Stomach (tissue), 9 donors: ENCODE data around the gene CREB5. TPM values are rescaled to one million over a fixed set of nuclear protein-coding genes. Genes with fewer than 3 reads are reported as not detected.

ENCODE experiments used
- DNase-seq, 2 donors: peaks; one replicate each; pipeline versions ENCODE4 v3.0.0 to v3.0.0-alpha.2; 2013 to 2019
- H3K27ac ChIP-seq, 5 donors: fragments of 200-600 bp in 4 of 5; sonication (generic) in 4 of 5; one replicate each; pipeline ENCODE4 v1.5.1; 2013 to 2019; ENCODE audit warnings: mild to moderate bottlenecking in 1 of 5, moderate library complexity in 1 of 5
- H3K27me3 ChIP-seq, 3 donors: fragments of 200-600 bp; sonication (generic); one replicate each; pipeline ENCODE4 v1.5.1; 2017 to 2019; ENCODE audit warnings: mixed run types in 1 of 3
- H3K36me3 ChIP-seq, 4 donors: fragments of 200-600 bp; sonication (generic); 1 replicate in 3 of 4; 2 replicates in 1 of 4; pipeline ENCODE4 v1.5.1; 2016 to 2019
- H3K4me1 ChIP-seq, 4 donors: fragments of 200-600 bp; sonication (generic); one replicate each; pipeline ENCODE4 v1.5.1; 2016 to 2019
- H3K4me3 ChIP-seq, 4 donors: fragments of 200-600 bp; sonication (generic) in 3 of 4; one replicate each; pipeline ENCODE4 v1.5.1; 2016 to 2019; ENCODE audit warnings: mild to moderate bottlenecking in 1 of 4
- H3K9me3 ChIP-seq, 4 donors: fragments of 200-600 bp; sonication (generic); one replicate each; pipeline ENCODE4 v1.5.1; 2016 to 2019
- EP300 ChIP-seq: sonication (generic); formaldehyde crosslinking; IDR thresholded peaks from one replicate; pipeline ENCODE4 v1.6.1; 2017; ENCODE audit warnings: antibody characterized with exemption
- POLR2A ChIP-seq, 4 donors: fragments of 450-650 bp; IDR thresholded peaks; one replicate each; pipeline ENCODE4 v1.6.1; 2016; ENCODE audit warnings: antibody characterized with exemption in 4 of 4, control low read depth in 2 of 4, mild to moderate bottlenecking in 1 of 4, moderate library complexity in 1 of 4
- POLR2AphosphoS5 ChIP-seq, 3 donors: sonication (generic); formaldehyde crosslinking; IDR thresholded peaks; one replicate each; pipeline ENCODE4 v1.6.1; 2016; ENCODE audit warnings: antibody characterized with exemption in 3 of 3
- WGBS, 5 donors: extraction: QIAGEN DNeasy Blood & Tissue Kit in 3 of 5; methylation state at CpG; one replicate each; pipeline versions ENCODE4 v1.1.5 to v1.1.7; 2013 to 2018; 5-methylcytosine and 5-hydroxymethylcytosine counted together
- intact Hi-C: fragments of 100-400 bp; cut with DNase I; formaldehyde crosslinking; loops from one replicate; pipeline ENCODE4 v1.15.1; 2023; ENCODE audit warnings: low total_unique reads
- polyA plus RNA-seq, 3 donors: library from polyadenylated mRNA; stranded (reverse); fragments of 200-250 nt; gene quantifications; one replicate each; pipeline ENCODE4 v1.2.3, GENCODE V29; 2013
- total RNA-seq, 5 donors: library from RNA; depleted of rRNA; stranded (reverse); fragments of >200 nt; gene quantifications; one replicate each; pipeline versions ENCODE4 v1.1.0 to v1.2.3, GENCODE V29; 2014 to 2016
- TF ChIP-seq, protein P1 (sequence below), 7 experiments: fragments of 450-650 bp in 4 of 7; fragments of 200-600 bp in 3 of 7; sonication (generic) in 3 of 7; IDR thresholded peaks; one replicate each; pipeline ENCODE4 v1.5.1; 2016 to 2019; ENCODE audit warnings: antibody characterized with exemption in 7 of 7, control low read depth in 2 of 7, mild to moderate bottlenecking in 1 of 7
- donor health status: healthy with polysubstance abuse.
- donor health status: Bipolar disorder and iron deficiency.
- donor health status: healthy.

Gene CREB5
- total and polyA plus RNA-seq, 8 donors = 0.68 to 30.3 (median 1.5) TPM; not detected in 1

DNA sequence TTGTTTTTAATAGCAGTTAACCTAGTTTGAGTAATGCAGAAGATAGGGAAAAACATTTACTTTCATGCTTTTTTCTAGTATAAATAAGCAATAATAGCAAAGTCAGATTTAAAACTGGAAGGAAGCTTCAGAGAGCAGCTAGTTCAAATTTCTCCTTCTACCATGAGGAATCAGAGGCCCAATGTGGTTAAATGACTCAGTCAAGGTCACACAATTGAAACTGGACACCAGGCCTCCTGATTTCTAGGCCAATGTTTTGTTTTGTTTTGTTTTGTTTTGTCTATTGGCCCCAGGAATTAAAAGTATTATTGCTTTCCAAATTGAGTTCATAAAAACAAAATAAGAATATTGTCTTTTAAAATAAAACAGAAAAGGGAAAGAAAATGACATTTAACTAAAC is 423.5 kb downstream of the CREB5 start:
- Histone ChIP-seq H3K27me3 (no peaks in the 10 kb centered on the region), H3K27ac (no peak overlapping the region), H3K36me3 (no peaks in the 10 kb centered on the region), H3K4me1 (peaks cover 0 to 6% (median 5%) of the 10 kb centered on the region in 4 donors), H3K9me3 (no peaks in the 10 kb centered on the region), H3K4me3 (no peak overlapping the region)
- no peak for DNase-seq
- TF ChIP-seq, protein P1, sequence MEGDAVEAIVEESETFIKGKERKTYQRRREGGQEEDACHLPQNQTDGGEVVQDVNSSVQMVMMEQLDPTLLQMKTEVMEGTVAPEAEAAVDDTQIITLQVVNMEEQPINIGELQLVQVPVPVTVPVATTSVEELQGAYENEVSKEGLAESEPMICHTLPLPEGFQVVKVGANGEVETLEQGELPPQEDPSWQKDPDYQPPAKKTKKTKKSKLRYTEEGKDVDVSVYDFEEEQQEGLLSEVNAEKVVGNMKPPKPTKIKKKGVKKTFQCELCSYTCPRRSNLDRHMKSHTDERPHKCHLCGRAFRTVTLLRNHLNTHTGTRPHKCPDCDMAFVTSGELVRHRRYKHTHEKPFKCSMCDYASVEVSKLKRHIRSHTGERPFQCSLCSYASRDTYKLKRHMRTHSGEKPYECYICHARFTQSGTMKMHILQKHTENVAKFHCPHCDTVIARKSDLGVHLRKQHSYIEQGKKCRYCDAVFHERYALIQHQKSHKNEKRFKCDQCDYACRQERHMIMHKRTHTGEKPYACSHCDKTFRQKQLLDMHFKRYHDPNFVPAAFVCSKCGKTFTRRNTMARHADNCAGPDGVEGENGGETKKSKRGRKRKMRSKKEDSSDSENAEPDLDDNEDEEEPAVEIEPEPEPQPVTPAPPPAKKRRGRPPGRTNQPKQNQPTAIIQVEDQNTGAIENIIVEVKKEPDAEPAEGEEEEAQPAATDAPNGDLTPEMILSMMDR (IDR thresholded peaks at IDR 0.05) = no peak
- TF ChIP-seq POLR2A (IDR thresholded peaks at IDR 0.05) (no peak), EP300 (no peak), POLR2AphosphoS5 (IDR thresholded peaks at IDR 0.05) (no peak)
- intact Hi-C loops = no loop called here

DNA sequence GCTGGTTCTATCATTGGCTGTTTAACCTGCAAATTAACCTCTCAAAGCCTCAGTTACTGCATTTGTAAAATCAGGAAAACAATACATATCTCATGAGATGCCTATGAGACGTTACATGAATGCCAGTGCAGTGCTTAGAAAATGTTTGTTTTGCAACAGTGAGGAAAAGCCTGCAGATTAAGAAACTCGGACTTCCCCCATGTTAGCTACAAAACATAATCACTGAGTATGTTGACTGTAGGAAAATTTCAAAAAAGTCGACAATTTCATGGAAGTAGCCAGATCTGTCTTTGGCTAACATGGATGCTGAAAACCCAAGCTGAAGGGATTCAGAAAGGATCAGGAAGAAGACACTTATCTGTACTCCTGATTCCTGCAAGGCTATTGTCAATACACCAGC is 424.4 kb downstream of the CREB5 start:
- Histone ChIP-seq H3K4me3 (no peak overlapping the region), H3K4me1 (peaks cover 0 to 8% (median 6%) of the 10 kb centered on the region in 4 donors), H3K27me3 (no peaks in the 10 kb centered on the region), H3K27ac (no peak overlapping the region), H3K9me3 (no peaks in the 10 kb centered on the region), H3K36me3 (no peaks in the 10 kb centered on the region)
- intact Hi-C loops = no loop called here
- no peak for DNase-seq
- TF ChIP-seq POLR2A (IDR thresholded peaks at IDR 0.05) (no peak), POLR2AphosphoS5 (IDR thresholded peaks at IDR 0.05) (no peak), EP300 (no peak)
- TF ChIP-seq, protein P1 (IDR thresholded peaks at IDR 0.05) = no peak
- 45 to 61% (median 47%) methylated on average over 3 of the region's 3 CpGs for WGBS, 5 donors

DNA sequence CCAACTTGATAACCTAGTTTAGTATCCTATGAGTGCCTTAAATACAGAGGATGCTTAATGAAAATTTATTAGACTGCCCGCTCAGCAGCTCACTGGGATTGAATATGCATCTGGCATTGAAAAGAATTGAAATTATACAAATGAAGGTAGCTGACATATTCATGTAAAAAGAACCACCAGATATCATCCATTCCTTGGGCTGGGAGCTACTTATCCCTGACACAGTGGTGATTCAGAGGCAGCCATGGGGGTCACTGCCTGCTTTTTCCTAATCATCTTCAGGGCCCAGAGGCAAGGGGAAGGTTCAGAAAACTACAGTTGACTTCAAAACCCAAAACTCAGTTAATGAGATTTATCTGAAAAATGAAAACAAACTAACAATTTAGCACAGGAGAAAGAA is 424.9 kb downstream of the CREB5 start:
- Histone ChIP-seq H3K4me1 (peaks cover 0 to 10% (median 6%) of the 10 kb centered on the region in 4 donors), H3K4me3 (no peak overlapping the region), H3K27ac (no peak overlapping the region), H3K36me3 (no peaks in the 10 kb centered on the region), H3K27me3 (no peaks in the 10 kb centered on the region), H3K9me3 (no peaks in the 10 kb centered on the region)
- DNase-seq = no peak
- TF ChIP-seq, protein P1 (IDR thresholded peaks at IDR 0.05) = no peak
- TF ChIP-seq POLR2A (IDR thresholded peaks at IDR 0.05) (no peak), POLR2AphosphoS5 (IDR thresholded peaks at IDR 0.05) (no peak), EP300 (no peak)
- intact Hi-C loops = no loop called here
- 96 to 100% (median 97%) methylated on average over 1 of the region's 1 CpG for WGBS, 5 donors

DNA sequence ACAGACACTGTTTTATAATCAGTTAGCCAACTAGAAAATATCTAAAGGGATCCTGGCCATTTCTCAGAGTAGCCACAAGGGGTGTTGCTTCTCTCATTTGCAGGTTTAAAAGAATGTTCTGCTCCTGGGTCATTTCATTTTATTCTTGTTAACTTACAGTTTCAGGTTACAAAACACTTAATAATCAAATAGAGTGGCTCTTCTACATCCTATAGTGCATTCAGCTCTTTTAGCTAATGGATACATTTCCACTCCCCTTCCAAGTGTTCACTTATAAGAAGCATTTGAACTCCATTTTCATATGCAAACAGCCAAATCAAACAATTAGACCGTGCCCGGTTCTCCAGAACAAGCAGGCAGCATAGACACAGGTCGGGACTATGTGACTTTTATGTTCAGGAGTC is 428.3 kb downstream of the CREB5 start:
- peaks cover 4 to 18% (median 6%) of the 10 kb centered on the region in 4 donors for H3K4me1 ChIP-seq
- no peaks in the 10 kb centered on the region for H3K9me3 ChIP-seq
- intact Hi-C loops = no loop called here
- DNase-seq = peak in 1 of 2 donors; percentile 50
- no peaks in the 10 kb centered on the region for H3K27me3 ChIP-seq
- H3K36me3 ChIP-seq = no peaks in the 10 kb centered on the region
- no peak for TF ChIP-seq POLR2AphosphoS5 (IDR thresholded peaks at IDR 0.05)
- TF ChIP-seq, protein P1 (IDR thresholded peaks at IDR 0.05) = peak in 4 of 7 experiments; percentile 18 to 38 (median 30)
- WGBS, 5 donors = 28 to 55% (median 41%) methylated on average over 3 of the region's 3 CpGs
- no peak overlapping the region for H3K27ac ChIP-seq
- no peak overlapping the region for H3K4me3 ChIP-seq
